BJ (cell line): Measurements from ENCODE around the gene WDFY1. TPM values are rescaled to one million over a fixed set of nuclear protein-coding genes. Genes with fewer than 3 reads are reported as not detected.
A peak's percentile ranks its signal among the peaks of the same experiment; 100 is the strongest.

Experiments used
- CTCF ChIA-PET: fragments of 350-600 bp; formaldehyde crosslinking; extraction: SDS; loops from one replicate; lab custom pipeline; 2021; ENCODE audit warnings: antibody characterized with exemption, inconsistent platforms; lab: Yijun Ruan, JAX
- POLR2A ChIA-PET: fragments of 300-600 bp; sonication (Branson Sonifier 250); formaldehyde crosslinking; extraction: SDS; loops from one replicate; lab custom pipeline; 2021; ENCODE audit warnings: antibody characterized with exemption; lab: Charles Lee
- DNase-seq: peaks from one replicate; pipeline ENCODE4 v3.0.0-alpha.2; 2011; ENCODE audit warnings: low read depth
- H3K27me3 ChIP-seq: 2 replicates; pipeline ENCODE4 v1.6.0; 2011; ENCODE audit warnings: low read length; ENCODE audit not compliant: control insufficient read depth, insufficient read depth
- H3K36me3 ChIP-seq: 2 replicates; pipeline ENCODE4 v1.5.1; 2011; ENCODE audit warnings: low read length; ENCODE audit not compliant: control insufficient read depth, insufficient read depth
- H3K4me3 ChIP-seq: 2 replicates; pipeline ENCODE4 v1.5.1; 2011; ENCODE audit warnings: low read depth, mild to moderate bottlenecking, control low read depth, low read length
- polyA plus RNA-seq: library from polyadenylated mRNA; depleted of rRNA; stranded (reverse); fragments of >200 nt; gene quantifications from 2 replicates; pipeline ENCODE4 v1.2.3, GENCODE V29; 2011
- TF ChIP-seq, protein P1 (sequence below): IDR thresholded peaks from 2 replicates; pipeline ENCODE4 v1.5.1; 2011; ENCODE audit warnings: low read depth, mild to moderate bottlenecking, control low read depth, inconsistent platforms, low read length, moderate library complexity; ENCODE audit not compliant: insufficient read depth

Gene WDFY1
- polyA plus RNA-seq, 1 experiment, result 90.6 TPM

DNA sequence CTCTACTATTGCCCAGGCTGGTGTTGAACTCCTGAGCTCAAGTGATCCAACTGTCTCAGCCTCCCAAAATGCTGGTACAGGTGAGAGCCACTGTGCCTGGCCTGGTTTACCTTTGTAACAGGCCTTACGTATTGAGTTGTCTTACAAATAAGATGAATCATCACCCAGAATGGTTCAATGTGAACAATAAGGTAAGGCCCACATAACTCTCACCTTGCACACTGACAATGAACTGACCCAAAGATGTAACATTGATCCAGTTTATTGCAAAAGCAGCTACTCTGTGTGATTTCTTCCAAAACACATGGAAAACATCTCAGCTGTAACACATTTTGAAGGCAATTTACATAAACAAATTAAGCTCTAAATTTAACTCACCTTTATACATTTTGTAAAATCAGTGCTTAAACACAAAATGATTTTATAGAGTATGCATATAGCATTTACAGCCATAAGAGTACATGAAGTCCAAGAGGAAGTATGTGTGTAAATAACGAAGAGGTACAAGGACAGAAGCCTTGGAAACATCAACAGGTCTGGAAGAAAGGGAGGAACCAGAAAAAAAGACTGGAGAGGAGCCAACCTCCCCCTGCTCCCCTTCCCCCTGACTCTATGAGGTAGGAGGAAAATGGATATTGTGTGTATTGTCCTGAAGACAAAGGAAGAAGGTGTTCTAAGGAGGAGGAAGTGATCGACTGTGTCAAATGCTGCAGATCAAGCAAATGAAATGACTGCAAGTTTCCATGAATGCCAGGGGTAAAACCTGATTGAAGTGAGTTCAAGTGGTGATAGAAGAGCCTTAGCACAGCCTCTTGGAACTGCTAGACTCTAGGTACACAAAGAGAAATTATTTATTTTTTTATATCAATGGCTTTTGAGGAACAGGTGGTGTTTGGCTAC lies 5.6 kb upstream of the WDFY1 start:
- POLR2A ChIA-PET, result no interaction called here
- CTCF ChIA-PET, result no interaction called here
- no peak for DNase-seq
- TF ChIP-seq, protein P1, sequence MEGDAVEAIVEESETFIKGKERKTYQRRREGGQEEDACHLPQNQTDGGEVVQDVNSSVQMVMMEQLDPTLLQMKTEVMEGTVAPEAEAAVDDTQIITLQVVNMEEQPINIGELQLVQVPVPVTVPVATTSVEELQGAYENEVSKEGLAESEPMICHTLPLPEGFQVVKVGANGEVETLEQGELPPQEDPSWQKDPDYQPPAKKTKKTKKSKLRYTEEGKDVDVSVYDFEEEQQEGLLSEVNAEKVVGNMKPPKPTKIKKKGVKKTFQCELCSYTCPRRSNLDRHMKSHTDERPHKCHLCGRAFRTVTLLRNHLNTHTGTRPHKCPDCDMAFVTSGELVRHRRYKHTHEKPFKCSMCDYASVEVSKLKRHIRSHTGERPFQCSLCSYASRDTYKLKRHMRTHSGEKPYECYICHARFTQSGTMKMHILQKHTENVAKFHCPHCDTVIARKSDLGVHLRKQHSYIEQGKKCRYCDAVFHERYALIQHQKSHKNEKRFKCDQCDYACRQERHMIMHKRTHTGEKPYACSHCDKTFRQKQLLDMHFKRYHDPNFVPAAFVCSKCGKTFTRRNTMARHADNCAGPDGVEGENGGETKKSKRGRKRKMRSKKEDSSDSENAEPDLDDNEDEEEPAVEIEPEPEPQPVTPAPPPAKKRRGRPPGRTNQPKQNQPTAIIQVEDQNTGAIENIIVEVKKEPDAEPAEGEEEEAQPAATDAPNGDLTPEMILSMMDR, result no peak
- no peak overlapping the region for H3K4me3 ChIP-seq
- H3K36me3 ChIP-seq, result no peaks in the 10 kb centered on the region
- no peaks in the 10 kb centered on the region for H3K27me3 ChIP-seq

DNA sequence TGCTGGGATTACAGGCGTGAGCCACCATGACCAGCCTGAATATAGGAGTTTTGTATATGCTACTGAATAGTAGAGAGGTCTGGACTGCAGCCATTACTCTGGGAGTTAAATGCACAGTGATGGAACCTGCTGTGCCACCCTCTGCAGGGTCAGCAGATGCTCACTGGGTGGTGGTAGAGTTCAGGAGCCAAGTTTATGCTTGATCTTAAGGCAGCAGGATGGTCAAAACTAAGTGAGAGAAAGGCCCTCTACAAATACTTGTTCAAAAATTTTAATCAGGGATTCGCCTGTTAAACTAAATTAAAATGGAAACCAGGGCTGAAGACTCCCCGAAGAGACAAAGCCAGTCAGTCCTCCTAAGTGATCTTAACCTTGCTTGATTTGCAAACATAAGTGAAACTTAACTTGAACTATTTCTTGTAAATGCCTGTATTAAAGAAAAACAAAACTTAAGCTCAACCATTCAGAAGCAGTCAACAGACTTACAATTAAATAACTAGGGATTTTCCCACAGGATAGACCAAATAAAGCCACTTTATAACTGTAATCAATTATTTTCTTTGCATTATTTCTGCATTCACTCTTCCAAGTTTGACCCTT lies 4.2 kb upstream of the WDFY1 start:
- CTCF ChIA-PET, result interaction anchor here (0.6 kb wide), 1 partner anchor 185 kb away, joined by 3 read pairs; no protein-coding TSS in a partner anchor
- TF ChIP-seq, protein P1, result no peak

DNA sequence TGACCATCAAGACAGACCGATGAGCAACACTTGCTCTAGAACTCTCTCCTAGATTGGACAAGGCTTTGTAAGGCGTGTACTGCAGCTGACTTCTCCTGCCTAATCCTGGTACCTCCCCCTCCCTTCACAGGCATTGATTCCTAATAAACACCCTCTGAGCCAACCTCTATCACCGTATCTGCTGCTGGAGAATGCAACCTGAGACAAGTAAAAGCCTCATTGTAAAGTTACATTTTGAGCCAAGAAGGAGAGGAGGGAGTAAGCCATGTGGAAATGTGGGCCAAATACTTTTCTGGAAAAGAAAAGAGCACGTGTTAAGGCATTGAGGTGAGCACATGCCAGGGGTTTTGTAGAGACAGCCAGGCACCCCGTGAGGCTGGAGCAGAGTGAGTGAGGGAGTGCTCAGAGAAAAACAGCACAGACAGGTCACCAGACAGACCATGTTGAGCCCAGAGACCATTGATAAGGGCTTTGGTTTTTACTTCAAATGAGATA lies 2.6 kb upstream of the WDFY1 start:
- ChIA-PET CTCF (no interaction called here), POLR2A (no interaction called here)
- Histone ChIP-seq H3K36me3 (no peaks in the 10 kb centered on the region), H3K4me3 (no peak overlapping the region), H3K27me3 (no peaks in the 10 kb centered on the region)
- DNase-seq, result no peak
- TF ChIP-seq, protein P1, result no peak

More for the DNA sequence above, 4.2 kb upstream of the WDFY1 start:
- POLR2A ChIA-PET, result no interaction called here
- H3K27me3 ChIP-seq, result no peaks in the 10 kb centered on the region
- DNase-seq, result no peak
- H3K36me3 ChIP-seq, result no peaks in the 10 kb centered on the region
- no peak overlapping the region for H3K4me3 ChIP-seq

DNA sequence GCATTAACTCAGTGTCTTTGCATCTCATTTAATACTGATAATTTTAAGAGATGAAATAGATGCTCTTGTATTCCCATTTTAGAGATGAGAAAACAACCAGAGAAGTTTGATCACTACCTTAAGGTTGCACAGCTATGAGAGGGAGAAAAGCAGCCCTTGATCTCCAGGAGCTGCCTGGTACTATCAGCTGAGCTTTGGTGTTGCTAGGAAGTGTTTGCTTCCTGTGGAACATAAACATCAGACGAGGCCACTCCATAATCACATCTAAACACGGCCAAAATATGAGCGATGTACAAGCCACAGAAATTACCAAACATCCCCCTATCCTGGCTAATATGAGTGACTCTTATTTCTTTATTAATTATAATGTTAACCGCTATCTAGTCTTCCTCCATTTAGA lies 620 bp upstream of the WDFY1 start:
- Histone ChIP-seq H3K4me3 (no peak overlapping the region), H3K36me3 (no peaks in the 10 kb centered on the region), H3K27me3 (no peaks in the 10 kb centered on the region)
- TF ChIP-seq, protein P1, result no peak
- CTCF ChIA-PET, result interaction anchor here (1.0 kb wide), 1 partner anchor 337 kb away, joined by 3 read pairs; no protein-coding TSS in a partner anchor
- DNase-seq, result no peak
- POLR2A ChIA-PET, result interaction anchor here (1.0 kb wide), 1 partner anchor 146 kb away, joined by 3 read pairs; no protein-coding TSS in a partner anchor

DNA sequence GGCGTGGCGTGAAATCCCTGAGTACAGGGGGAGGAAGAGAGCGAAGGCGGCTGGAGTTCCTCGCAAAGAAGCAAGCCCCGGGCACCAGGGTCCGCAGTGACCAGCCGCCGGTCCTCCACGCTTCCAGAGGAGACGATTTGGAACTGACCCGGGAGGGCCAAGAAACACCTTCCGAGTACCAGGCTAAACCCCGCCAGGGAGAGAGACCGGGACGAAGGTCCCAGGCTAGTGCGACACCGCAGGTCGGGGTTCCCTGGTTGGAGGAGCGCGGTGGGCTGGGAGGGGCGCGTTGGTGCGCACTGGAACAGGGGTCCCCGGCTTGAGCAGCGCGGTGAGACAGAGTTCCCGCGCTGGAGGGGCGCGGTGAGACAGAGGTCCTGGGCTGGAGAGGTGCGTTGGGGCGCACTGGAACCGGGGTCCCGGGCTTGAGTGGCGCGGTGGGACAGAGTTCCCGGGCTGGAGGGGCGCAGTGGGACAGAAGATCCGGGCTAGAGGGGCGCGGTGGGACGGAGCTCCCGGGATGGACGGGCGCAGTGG lies 901 bp downstream of the WDFY1 start:
- CTCF ChIA-PET, result interaction anchor here (0.6 kb wide), 1 partner anchor 183 kb away, joined by 3 read pairs; no protein-coding TSS in a partner anchor
- POLR2A ChIA-PET, result no interaction called here
- H3K36me3 ChIP-seq, result no peaks in the 10 kb centered on the region
- H3K4me3 ChIP-seq, result peak overlapping the region; percentile 96
- H3K27me3 ChIP-seq, result no peaks in the 10 kb centered on the region
- no peak for DNase-seq
- TF ChIP-seq, protein P1, result no peak
